Neural cell (in vitro differentiated cells): ENCODE results near the gene TAS2R7.

Experiments
- CTCF ChIP-seq: fragments of 450-650 bp; IDR thresholded peaks from 2 replicates; pipeline ENCODE4 v1.5.1; 2014; ENCODE audit warnings: antibody characterized with exemption, mild to moderate bottlenecking, moderate library complexity; ENCODE audit not compliant: poor library complexity, severe bottlenecking
- POLR2AphosphoS5 ChIP-seq: IDR thresholded peaks from 2 replicates; pipeline ENCODE4 v1.6.1; 2012
- SMC3 ChIP-seq: fragments of 450-650 bp; conservative IDR thresholded peaks from 2 replicates; pipeline ENCODE4 v1.6.1; 2014; ENCODE audit warnings: antibody characterized with exemption, mild to moderate bottlenecking, moderate library complexity; ENCODE audit not compliant: poor library complexity
- TF ChIP-seq, protein P1 (sequence below): IDR thresholded peaks from 2 replicates; pipeline ENCODE4 v1.6.1; 2012; ENCODE audit warnings: borderline replicate concordance

DNA sequence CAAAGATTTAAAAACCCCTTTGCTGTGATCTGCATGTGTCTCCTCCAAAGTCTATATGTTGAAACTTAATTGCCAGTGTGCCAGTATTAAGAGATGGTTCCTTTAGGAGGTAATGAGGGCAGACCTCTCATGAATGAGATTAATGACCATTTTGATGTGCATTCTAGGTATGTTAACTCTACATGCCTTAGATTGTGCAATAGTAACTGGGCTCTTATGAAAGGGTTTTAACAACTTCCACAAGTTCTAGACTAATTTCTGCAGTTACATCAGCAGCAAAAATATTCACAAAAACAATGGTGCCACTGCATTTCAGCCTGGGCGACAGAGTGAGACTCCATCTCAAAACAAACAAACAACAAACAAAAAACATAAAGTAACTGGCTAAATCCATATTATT is 27.6 kb upstream of the TAS2R7 start:
- TF ChIP-seq, protein P1, sequence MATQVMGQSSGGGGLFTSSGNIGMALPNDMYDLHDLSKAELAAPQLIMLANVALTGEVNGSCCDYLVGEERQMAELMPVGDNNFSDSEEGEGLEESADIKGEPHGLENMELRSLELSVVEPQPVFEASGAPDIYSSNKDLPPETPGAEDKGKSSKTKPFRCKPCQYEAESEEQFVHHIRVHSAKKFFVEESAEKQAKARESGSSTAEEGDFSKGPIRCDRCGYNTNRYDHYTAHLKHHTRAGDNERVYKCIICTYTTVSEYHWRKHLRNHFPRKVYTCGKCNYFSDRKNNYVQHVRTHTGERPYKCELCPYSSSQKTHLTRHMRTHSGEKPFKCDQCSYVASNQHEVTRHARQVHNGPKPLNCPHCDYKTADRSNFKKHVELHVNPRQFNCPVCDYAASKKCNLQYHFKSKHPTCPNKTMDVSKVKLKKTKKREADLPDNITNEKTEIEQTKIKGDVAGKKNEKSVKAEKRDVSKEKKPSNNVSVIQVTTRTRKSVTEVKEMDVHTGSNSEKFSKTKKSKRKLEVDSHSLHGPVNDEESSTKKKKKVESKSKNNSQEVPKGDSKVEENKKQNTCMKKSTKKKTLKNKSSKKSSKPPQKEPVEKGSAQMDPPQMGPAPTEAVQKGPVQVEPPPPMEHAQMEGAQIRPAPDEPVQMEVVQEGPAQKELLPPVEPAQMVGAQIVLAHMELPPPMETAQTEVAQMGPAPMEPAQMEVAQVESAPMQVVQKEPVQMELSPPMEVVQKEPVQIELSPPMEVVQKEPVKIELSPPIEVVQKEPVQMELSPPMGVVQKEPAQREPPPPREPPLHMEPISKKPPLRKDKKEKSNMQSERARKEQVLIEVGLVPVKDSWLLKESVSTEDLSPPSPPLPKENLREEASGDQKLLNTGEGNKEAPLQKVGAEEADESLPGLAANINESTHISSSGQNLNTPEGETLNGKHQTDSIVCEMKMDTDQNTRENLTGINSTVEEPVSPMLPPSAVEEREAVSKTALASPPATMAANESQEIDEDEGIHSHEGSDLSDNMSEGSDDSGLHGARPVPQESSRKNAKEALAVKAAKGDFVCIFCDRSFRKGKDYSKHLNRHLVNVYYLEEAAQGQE = no peak
- TF ChIP-seq SMC3 (no peak), CTCF (no peak), POLR2AphosphoS5 (no peak)
